Activated CD8-positive, alpha-beta T cell treated with anti-CD3 and anti-CD28 coated beads for 36 hours (primary cell): ENCODE measurements around the gene ARVCF. TPM values are rescaled to one million over a fixed set of nuclear protein-coding genes. Genes with fewer than 3 reads are reported as not detected.

Experiments
- ATAC-seq: fragments of 200-7000 bp; cut with Tn5 transposase; one replicate; pipeline ENCODE4 v1.10.0; 2021; ENCODE audit warnings: mild to moderate bottlenecking, moderate library complexity
- CTCF ChIA-PET: fragments of 350-600 bp; sonication (Branson Sonifier 250); formaldehyde crosslinking; loops from one replicate; lab custom pipeline; 2021; ENCODE audit warnings: antibody characterized with exemption; lab: Charles Lee
- POLR2A ChIA-PET: fragments of 350-600 bp; sonication (Branson Sonifier 250); formaldehyde crosslinking; loops from one replicate; lab custom pipeline; 2021; ENCODE audit warnings: antibody characterized with exemption; lab: Charles Lee
- DNase-seq: peaks from one replicate; pipeline ENCODE4 v3.0.0-alpha.2; 2020
- H3K27ac Mint-ChIP-seq: one replicate; pipeline ENCODE4 v1.8.0; 2021; ENCODE audit warnings: mild to moderate bottlenecking, mixed read lengths
- H3K27me3 Mint-ChIP-seq: one replicate; pipeline ENCODE4 v1.8.0; 2021; ENCODE audit warnings: mixed read lengths
- H3K36me3 Mint-ChIP-seq: one replicate; pipeline ENCODE4 v1.8.0; 2021; ENCODE audit warnings: low read depth, mixed read lengths
- H3K4me1 Mint-ChIP-seq: one replicate; pipeline ENCODE4 v1.8.0; 2021; ENCODE audit warnings: low read depth, mixed read lengths
- H3K4me3 Mint-ChIP-seq: one replicate; pipeline ENCODE4 v1.8.0; 2021; ENCODE audit warnings: mild to moderate bottlenecking, moderate library complexity, mixed read lengths
- H3K9me3 Mint-ChIP-seq: one replicate; pipeline ENCODE4 v1.8.0; 2021; ENCODE audit warnings: mixed read lengths
- intact Hi-C: fragments of 100-400 bp; cut with micrococcal nuclease; formaldehyde crosslinking; loops from one replicate; pipeline ENCODE4 v1.10.0; 2022
- microRNA-seq: library from miRNA; unstranded; fragments of <30 nt; microRNA quantifications from one replicate; pipeline ENCODE4 v1.2.0, GENCODE V29; 2022; ENCODE audit warnings: borderline microRNAs expressed, borderline replicate concordance
- total RNA-seq, 2 experiments: library from RNA; stranded (reverse); gene quantifications; one replicate each; pipeline ENCODE4 v1.2.3, GENCODE V29; 2021
- TF ChIP-seq, protein P1 (sequence below): fragments of 200-600 bp; IDR thresholded peaks from one replicate; pipeline ENCODE4 v1.8.0; 2022; ENCODE audit warnings: antibody characterized with exemption, mild to moderate bottlenecking

Gene ARVCF
- total RNA-seq, 2 experiments from 2014 or later = 1.2 to 1.9 TPM

- no peaks in the 10 kb centered on the region for H3K36me3 Mint-ChIP-seq
- no peaks in the 10 kb centered on the region for H3K27me3 Mint-ChIP-seq
- no peak overlapping the region for H3K4me3 Mint-ChIP-seq
- ChIA-PET POLR2A (no interaction called here), CTCF (interaction anchor here (0.9 kb wide), 1 partner anchor 91 kb away, joined by 3 read pairs; no protein-coding TSS in a partner anchor)
- intact Hi-C loops = no loop called here
- ATAC-seq (no peak), DNase-seq (no peak)
- H3K9me3 Mint-ChIP-seq = no peaks in the 10 kb centered on the region
- TF ChIP-seq, protein P1, sequence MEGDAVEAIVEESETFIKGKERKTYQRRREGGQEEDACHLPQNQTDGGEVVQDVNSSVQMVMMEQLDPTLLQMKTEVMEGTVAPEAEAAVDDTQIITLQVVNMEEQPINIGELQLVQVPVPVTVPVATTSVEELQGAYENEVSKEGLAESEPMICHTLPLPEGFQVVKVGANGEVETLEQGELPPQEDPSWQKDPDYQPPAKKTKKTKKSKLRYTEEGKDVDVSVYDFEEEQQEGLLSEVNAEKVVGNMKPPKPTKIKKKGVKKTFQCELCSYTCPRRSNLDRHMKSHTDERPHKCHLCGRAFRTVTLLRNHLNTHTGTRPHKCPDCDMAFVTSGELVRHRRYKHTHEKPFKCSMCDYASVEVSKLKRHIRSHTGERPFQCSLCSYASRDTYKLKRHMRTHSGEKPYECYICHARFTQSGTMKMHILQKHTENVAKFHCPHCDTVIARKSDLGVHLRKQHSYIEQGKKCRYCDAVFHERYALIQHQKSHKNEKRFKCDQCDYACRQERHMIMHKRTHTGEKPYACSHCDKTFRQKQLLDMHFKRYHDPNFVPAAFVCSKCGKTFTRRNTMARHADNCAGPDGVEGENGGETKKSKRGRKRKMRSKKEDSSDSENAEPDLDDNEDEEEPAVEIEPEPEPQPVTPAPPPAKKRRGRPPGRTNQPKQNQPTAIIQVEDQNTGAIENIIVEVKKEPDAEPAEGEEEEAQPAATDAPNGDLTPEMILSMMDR = no peak
- no peaks in the 10 kb centered on the region for H3K4me1 Mint-ChIP-seq
- H3K27ac Mint-ChIP-seq = no peak overlapping the region
Measured at GRCh38 chr22:19921544-19922081, 95.0 kb downstream of the ARVCF start.

Small RNA genes lying within 50 kb of the gene (microRNA-seq; reads per million reads assigned to microRNA genes)
- gene MIR185 (51.8 reads per million, percentile 60 among the genes with 10 or more reads in this experiment), gene MIR4761 (not detected)

Other genes starting within 250 kb of the ARVCF start
- gene GNB1L, start 161.9 kb downstream of the ARVCF start, total RNA-seq = 10 to 100 TPM; 16.2 to 17.4 TPM
- 10 to 100 TPM; 14.7 to 17.4 TPM for gene RTL10, start 161.9 kb downstream of the ARVCF start, total RNA-seq
- 10 to 100 TPM; 70.7 to 74.5 TPM for gene COMT, start 75.1 kb downstream of the ARVCF start, total RNA-seq
- 10 to 100 TPM; 18.0 to 18.5 TPM for gene TXNRD2, start 75.0 kb downstream of the ARVCF start, total RNA-seq
- 10 to 100 TPM; 15.7 to 18.3 TPM for gene TANGO2, start 4.3 kb upstream of the ARVCF start, total RNA-seq
- gene DGCR8, start 63.4 kb upstream of the ARVCF start, total RNA-seq = 10 to 100 TPM; 35.0 to 38.8 TPM
- gene RANBP1, start 99.3 kb upstream of the ARVCF start, total RNA-seq = 100 to 1,000 TPM; 411 to 412 TPM
- gene TRMT2A, start 100.4 kb upstream of the ARVCF start, total RNA-seq = 100 to 1,000 TPM; 101 to 105 TPM
- 10 to 100 TPM; 44.5 to 44.8 TPM for gene ZDHHC8, start 115.0 kb upstream of the ARVCF start, total RNA-seq
- gene CCDC188, start 134.2 kb upstream of the ARVCF start, total RNA-seq = not detected